ENCODE data around the gene CAMTA1.
"Not testable (repeated sequence)": the region's sequence is repeated elsewhere in the genome, so short reads cannot be mapped to it uniquely, and the experiment has no call there.

CAMTA1 gene

GRCh38 chr1:7372477-7373120, 587.3 kb downstream of the CAMTA1 start:
- DNase-seq (ENCODE audit: low spot score) = no peak

- DNase-seq (ENCODE audit: low spot score) = no peak
Observed at GRCh38 chr1:7373251-7373650, 588.0 kb downstream of the CAMTA1 start.

DNA sequence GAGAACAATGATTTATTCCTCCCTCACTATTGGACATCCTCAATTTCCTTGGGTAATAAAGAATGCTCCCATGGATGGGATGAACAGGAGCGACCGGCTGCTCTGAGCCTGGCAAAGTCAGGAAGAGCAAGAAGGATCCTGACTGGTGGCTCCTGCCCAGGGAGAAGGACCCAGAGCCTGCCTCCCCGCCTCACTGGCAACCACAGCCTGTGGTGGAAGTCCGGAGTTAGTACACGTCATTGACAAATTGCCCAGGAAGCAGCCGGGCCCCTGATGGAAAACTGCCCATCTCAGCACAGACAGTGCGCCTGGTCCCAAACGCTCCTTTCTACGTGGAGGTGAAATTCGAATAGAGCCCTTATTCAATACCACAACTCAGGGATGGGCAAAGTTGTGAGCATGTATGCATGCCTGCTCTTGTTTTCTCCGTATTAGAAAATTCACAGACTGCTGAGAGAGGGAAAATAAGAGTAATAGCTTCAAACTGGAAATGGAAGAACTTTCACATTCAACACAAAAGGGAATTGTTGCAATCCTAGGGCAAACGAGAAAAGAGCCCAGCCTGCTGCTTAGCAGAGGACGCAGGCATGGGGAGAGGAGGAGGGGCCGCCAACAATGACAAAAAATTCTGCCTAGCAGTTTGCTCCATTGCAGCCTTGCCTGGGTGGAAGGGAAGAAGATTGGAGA, 588.8 kb downstream of the CAMTA1 start:
- DNase-seq (ENCODE audit: low spot score) = no peak

DNA sequence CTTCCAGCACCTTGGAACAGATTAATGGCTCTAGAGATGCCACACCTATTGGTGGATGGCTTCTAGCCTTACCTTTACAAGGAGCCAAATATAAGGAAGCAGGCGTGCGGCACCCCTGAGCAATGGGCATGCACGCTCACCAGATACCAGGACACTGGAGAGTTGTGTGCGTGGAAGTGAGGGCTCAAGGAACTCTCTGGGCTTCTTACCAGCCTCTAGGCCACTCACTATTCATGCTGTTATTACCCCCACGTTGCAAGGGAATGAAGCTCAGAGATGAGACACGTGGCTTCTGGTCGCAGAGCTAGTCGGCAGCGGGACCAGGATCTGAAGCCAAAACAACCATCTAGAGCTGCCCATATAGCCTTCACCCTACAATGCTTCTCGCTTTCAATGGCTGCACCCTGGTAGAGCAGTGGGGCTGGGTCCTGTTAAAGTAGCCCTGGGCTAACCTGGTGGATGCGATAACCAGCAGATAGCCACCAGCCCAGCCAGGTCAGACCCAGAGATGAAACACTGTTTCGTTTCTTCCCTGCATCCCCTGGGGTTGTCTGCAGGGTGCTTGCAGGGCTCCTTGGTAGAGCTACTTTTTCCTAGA, 589.4 kb downstream of the CAMTA1 start:
- DNase-seq (ENCODE audit: low spot score) = no peak

DNA sequence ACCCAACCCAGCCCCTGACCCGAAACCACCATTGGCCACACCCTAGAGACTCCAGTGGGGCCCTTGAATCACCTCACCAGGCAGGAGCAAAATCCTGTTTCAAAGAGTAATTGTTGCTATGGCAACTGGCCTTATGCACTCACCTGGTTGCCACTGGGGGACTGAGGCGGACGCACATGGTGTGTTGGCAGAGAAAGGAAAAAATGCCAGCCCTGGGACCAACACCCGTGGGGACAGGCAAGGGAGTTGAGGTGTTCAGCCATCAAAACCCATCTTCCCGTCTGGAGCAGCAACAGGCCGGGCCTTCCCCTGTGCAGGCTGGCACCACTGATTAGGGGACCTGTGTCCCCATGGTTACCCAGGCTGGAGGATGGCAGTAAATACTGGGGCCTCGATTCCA, 590.1 kb downstream of the CAMTA1 start:
- no peak for DNase-seq (ENCODE audit: low spot score)

DNA sequence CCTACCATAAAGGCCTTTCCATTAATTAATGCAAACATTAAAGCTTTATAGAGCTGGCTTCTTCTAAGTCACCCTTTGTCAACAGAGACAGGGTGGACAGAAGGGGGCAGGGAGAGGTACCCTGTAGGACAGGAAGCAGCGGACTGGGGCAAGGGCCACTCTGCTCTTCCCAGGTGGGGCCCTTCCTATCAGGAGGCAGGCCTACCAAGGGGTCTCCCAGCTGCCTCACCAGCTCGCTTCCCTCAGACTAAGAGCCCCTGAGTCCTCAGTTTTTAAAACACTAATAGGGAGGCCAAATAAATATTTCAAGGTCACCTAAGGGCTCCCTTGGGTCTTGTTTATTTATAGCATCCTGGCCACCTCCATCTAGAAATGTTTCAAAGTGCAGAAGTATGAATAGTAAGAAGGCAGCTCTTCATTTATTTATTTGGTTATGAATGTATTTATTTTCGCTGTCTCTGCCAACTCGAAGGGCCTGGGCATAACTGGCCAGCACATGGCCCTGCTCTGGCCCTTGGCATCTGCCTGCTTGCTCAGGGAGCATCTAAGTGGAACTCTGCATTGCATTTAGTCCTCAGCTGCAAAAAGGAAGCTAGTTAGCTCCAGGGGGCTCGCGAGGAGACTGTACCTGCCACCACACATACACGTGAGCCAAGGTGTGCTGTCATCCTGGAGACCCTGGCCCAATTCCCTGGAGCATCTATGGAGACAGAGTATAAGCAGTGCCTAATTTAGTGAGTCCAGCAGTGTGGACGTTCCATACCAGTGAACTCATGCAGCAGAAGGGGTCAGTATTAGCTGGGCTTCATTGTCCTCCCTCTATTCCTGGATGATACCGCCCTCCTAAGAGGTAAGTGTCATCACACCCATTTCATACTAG, 590.8 kb downstream of the CAMTA1 start:
- DNase-seq (ENCODE audit: low spot score) = no peak

DNA sequence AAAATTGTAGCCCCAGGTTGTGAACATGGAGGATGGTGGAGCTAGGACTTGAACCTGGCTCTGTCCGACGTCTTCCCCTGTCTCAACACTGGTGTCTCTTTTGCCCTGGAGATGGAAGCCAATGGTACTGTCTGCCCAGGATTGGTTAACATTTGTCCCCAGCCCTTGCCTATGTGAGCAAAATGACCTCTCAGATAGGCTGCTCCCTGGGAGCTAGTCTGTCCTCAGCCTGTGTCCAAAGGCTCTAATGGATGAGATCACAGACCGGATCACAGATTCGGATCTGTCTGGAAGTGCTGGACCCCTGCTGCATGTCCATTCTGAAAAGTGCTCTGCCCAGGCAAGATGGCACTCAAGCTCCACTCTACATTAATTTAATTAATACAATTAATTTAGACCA, 591.4 kb downstream of the CAMTA1 start:
- no peak for DNase-seq (ENCODE audit: low spot score)

- no peak for DNase-seq (ENCODE audit: low spot score)
Observed at GRCh38 chr1:7378346-7379130, 593.3 kb downstream of the CAMTA1 start.

DNA sequence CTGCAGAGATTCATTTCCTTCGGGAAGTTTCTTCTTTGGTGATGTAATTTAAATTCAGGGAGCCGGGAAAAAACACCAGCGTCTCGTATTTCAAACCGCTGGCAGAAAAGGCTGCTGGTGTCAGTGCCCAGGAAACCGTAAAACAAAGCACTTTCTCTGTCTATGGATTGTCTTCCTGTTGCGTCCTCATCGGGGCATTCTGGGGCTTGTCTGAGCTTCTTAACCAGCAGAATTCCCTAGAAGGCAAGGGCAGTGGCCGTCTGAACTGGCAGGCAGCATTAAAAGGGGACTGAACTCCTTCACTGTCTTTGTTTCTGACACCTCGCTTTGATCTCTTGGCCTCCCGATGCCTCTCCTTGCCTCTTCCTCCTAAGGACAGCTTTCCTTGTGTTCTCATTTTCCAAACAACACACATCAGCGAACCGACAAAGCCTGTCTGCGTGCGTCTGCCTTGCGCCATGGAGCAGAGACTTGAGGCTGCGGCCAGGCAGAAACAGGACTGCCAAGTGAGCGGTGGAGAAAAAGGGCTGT, 594.3 kb downstream of the CAMTA1 start:
- DNase-seq (ENCODE audit: low spot score) = no peak

DNA sequence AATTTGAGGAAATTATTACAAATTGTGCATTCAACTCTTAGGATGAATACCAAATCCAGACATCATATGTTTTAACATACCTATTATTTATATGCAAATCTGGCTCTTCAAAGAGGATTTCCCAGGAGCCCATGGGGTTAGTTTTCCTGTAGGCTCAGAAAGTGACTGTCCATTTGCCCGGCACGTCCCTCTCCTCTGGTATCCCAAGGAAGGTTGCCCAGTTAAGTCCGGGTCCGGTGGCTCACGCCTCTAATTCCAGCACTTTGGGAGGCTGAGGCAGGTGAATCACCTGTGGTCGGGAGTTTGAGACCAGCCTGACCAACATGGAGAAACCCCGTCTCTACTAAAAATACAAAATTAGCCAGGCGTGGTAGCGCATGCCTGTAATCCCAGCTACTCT, 594.8 kb downstream of the CAMTA1 start:
- not testable (repeated sequence) for DNase-seq (ENCODE audit: low spot score)

DNA sequence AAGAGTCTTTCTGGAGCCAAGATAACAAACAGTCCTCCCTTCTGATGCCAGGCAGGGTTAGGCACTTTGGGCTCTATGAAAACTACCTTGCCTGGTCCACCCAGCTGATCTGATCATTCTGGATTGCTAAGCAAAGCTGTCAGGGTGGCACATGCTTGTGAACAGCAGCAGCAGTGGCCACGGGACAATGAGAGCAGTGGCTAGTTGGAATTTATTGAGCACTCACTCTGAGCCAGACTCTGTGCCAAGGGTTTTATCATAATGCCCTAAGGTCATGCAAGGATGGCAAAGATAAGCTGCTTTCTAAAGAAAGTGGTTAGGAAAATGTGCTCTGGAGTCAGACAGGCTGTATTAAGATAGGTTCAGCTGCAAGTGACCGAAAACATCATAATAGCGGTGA, 595.5 kb downstream of the CAMTA1 start:
- no peak for DNase-seq (ENCODE audit: low spot score)

GRCh38 chr1:7381729-7382128, 596.5 kb downstream of the CAMTA1 start:
- not testable (repeated sequence) for DNase-seq (ENCODE audit: low spot score)

DNA sequence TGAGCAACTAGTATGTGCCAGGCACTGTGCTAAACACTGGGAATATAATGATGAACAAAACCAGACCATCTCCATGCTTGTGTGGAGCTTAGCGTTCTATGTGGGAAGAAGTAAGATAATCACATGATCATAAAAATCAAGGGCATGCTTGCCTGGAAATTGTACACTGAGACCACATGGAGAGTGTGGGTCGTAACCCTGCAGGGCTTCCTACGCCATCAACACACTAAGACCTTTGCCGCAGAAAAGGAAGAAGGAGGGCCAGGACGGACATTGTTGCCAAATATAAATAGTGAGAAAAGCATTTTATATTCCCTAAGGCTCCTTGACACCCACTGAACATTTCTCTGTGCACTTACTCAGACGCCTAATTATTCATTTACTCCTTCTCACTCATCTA, 597.7 kb downstream of the CAMTA1 start:
- no peak for DNase-seq (ENCODE audit: low spot score)

DNA sequence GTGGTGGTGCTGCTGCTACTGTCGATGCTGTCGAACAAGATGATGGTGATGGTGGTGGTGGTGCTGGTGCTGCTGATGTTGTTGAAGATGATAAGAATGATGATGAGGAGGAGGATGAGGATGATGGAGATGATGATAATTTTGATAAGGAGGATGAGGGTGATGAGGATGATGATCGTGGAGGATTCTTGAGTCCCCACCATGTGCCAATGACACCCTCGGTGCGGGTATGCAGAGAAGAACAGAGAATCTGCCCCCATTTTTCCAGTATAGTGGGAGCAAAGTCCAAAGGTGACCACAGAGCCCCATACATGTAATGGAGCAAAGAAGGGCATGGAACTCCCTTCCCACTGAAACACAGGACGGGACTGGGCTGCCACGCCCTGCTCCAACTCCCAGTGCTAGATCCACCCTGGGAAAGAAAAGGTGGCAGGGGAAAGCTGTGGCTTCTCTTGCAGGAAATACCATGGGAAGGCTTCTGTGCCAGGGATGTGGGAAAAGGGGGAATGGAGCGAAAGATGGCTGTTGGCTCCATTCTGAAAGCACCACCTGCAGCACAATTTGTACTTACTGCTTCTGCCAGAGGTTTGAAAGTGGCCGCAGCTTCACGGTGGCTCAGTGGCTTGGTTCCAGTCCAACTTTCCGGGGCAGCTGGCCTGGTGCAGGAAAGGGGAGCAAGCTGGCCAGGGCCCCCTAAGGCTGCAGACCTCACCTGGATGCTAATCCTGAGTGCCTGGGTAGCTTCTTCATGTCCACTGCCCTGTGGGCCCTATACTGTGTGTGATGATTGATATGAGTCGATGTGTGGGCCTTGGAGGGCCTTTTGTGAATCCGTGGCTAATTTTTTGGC, 598.6 kb downstream of the CAMTA1 start:
- no peak for DNase-seq (ENCODE audit: low spot score)

DNA sequence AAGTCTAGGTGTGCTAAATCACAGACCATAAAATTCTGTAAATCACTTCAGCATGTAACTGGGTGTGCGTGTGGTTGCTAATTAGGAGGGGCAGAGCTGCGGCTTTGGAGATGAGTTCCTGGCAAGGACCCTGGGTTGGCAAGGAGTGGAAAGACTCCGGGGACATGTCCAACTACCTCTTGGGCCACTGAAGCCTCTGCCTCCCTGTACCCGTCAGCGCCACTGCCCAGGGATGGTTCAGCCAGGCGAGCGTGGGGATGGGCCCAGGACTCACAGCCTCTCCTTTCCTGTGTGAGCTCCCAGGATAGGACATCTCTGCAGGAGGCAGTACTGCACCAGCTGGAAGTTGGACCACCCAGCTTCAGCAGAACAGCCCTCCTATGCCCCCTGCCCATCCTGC, 599.4 kb downstream of the CAMTA1 start:
- DNase-seq (ENCODE audit: low spot score) = no peak

- no peak for DNase-seq (ENCODE audit: low spot score)
Observed at GRCh38 chr1:7385471-7386225, 600.4 kb downstream of the CAMTA1 start.

DNA sequence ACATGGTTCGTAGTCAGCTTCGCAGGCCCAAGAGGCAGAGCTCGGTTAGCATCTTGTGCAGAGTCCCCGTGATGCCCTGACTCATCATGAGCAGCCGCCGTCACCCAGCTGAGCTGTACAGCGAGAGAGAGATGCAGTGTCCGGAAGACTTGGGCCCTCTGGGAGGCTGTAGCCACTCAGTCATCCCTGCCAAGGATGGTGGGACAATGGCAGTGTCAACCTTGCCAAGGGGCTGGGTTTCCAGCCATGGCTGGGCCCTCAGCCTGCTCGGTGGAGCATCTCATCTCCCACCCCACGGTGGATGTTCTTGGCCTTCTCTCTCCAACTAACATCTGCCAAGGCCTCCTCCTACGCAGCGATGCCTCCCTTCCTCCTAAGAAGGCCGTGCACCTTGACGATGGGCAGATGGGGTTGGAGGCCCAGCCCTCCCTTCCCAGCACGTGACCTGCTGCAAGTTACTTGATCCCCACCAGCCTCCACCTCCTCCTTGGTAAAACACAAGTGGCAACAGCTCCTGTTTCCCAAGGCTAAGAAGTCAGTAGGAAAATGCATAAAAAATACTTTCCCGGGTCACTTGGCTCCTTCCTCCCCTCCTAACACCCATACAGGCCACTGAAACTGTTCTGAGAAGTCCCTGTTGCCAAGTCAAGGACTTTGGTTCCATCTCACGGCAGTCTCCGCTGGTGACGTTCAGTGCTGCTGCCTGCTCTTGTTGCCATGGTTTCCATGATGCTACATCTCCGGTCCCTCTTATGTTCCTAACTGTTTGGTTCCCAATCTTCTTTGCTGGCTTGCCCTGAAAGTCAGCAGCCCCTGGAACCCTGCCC, 601.2 kb downstream of the CAMTA1 start:
- no peak for DNase-seq (ENCODE audit: low spot score)

- no peak for DNase-seq (ENCODE audit: low spot score)
Observed at GRCh38 chr1:7387053-7387927, 602.0 kb downstream of the CAMTA1 start.

Data from HuH-7.5 (cell line).